ENCODE data around the gene OTOS.

OTOS gene

GRCh38 chr2:240114233-240114632 is 26.2 kb downstream of the OTOS start:
- no peak for TF ChIP-seq POLR2A (IDR thresholded peaks at IDR 0.05; ENCODE audit: low read depth, low read length)
- no peak for FAIRE-seq
- no peak for DNase-seq (ENCODE audit: insufficient read length, low spot score)

GRCh38 chr2:240112914-240113690 is 27.4 kb downstream of the OTOS start:
- FAIRE-seq, result no peak
- DNase-seq (ENCODE audit: insufficient read length, low spot score), result no peak
- no peak for TF ChIP-seq POLR2A (IDR thresholded peaks at IDR 0.05; ENCODE audit: low read depth, low read length)

- FAIRE-seq, result no peak
- TF ChIP-seq POLR2A (IDR thresholded peaks at IDR 0.05; ENCODE audit: low read depth, low read length), result no peak
- DNase-seq (ENCODE audit: insufficient read length, low spot score), result no peak
These were observed 29.2 kb downstream of the OTOS start for GRCh38 chr2:240111253-240111652.

GRCh38 chr2:240109386-240109785 is 31.1 kb downstream of the OTOS start:
- FAIRE-seq (no peak), DNase-seq (ENCODE audit: insufficient read length, low spot score) (no peak)
- TF ChIP-seq POLR2A (IDR thresholded peaks at IDR 0.05; ENCODE audit: low read depth, low read length), result no peak

GRCh38 chr2:240107477-240107796 is 33.0 kb downstream of the OTOS start:
- DNase-seq (ENCODE audit: insufficient read length, low spot score) (no peak), FAIRE-seq (no peak)
- no peak for TF ChIP-seq POLR2A (IDR thresholded peaks at IDR 0.05; ENCODE audit: low read depth, low read length)

- DNase-seq (ENCODE audit: insufficient read length, low spot score), result no peak
- TF ChIP-seq POLR2A (IDR thresholded peaks at IDR 0.05; ENCODE audit: low read depth, low read length), result no peak
- no peak for FAIRE-seq
These were observed 33.5 kb downstream of the OTOS start for GRCh38 chr2:240106765-240107476.

- TF ChIP-seq POLR2A (IDR thresholded peaks at IDR 0.05; ENCODE audit: low read depth, low read length), result no peak
- no peak for FAIRE-seq
- no peak for DNase-seq (ENCODE audit: insufficient read length, low spot score)
These were observed 34.5 kb downstream of the OTOS start for GRCh38 chr2:240105982-240106381.

GRCh38 chr2:240103136-240103535 is 37.3 kb downstream of the OTOS start:
- FAIRE-seq (no peak), DNase-seq (ENCODE audit: insufficient read length, low spot score) (no peak)
- TF ChIP-seq POLR2A (IDR thresholded peaks at IDR 0.05; ENCODE audit: low read depth, low read length), result no peak

GRCh38 chr2:240098349-240098748 is 42.1 kb downstream of the OTOS start:
- DNase-seq (ENCODE audit: insufficient read length, low spot score), result no peak
- FAIRE-seq, result no peak
- no peak for TF ChIP-seq POLR2A (IDR thresholded peaks at IDR 0.05; ENCODE audit: low read depth, low read length)

- FAIRE-seq, result no peak
- no peak for TF ChIP-seq POLR2A (IDR thresholded peaks at IDR 0.05; ENCODE audit: low read depth, low read length)
- no peak for DNase-seq (ENCODE audit: insufficient read length, low spot score)
These were observed 44.6 kb downstream of the OTOS start for GRCh38 chr2:240095556-240096523.

GRCh38 chr2:240089306-240089705 is 51.2 kb downstream of the OTOS start:
- DNase-seq (ENCODE audit: insufficient read length, low spot score), result no peak
- TF ChIP-seq POLR2A (IDR thresholded peaks at IDR 0.05; ENCODE audit: low read depth, low read length), result no peak
- no peak for FAIRE-seq
